GM19455 (cell line): ENCODE measurements around the gene FOXL3.
"Not testable (repeated sequence)": the region's sequence is repeated elsewhere in the genome, so short reads cannot be mapped to it uniquely, and the experiment has no call there.

ENCODE experiments used
- ATAC-seq: cut with Tn5 transposase; IDR thresholded peaks from one replicate; pipeline ENCODE4 v1.9.1; 2021; ENCODE audit not compliant: unreplicated experiment

The FOXL3 gene

DNA sequence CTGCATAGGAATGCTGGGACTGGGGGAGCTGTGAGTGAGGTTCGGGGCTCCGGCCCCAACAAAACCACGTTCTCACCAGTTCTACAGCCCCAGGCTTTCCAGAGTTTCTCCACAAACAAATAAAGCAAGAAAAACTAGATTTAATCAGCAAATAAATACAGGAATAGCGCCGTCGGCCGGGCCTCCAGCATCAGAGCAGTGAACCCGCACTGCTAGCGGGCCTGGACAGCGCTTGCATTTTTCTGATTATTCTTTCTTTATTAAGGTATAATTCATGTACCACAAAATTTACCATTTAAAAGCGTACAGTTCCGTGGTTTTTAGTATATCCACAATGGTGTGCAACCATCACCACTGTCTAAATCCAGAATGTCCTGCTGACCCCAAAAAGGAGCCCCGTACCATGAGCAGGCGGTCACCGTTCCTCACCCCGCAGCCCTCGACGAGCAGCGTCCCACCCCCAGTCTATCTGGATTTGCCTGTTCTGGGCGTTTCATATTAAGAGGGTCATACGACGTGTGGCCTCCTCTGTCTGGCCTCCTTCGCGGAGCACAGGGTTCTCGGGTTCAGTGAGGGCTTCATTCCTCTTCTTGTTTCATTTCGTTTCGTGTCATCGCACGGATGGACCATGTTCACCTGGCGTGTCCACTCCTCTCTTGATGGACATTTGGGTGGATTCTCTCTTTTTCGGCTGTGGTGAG is 35.5 kb upstream of the FOXL3 start:
- ATAC-seq: no peak

DNA sequence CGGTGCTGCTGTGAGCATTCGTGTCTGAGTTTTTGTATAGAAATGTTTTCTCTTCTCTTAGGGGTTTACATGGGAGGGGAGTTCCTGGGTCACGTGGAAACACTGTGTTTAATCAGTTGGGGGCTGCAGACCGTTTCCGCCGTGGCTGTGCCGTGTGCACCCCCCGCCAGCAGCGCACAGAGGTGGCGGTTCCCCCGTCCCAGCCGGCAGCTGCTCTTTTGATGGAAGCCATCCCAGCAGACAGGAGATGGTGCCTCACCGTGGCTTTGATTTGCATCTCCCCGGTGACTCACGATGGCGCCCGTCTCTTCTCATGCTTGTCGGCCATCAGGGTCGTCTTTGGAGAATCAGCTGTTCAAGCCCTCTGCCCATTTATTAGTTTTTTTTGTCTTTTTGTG is 34.9 kb upstream of the FOXL3 start:
- no peak for ATAC-seq

GRCh38 chr7:255721-256361 is 34.1 kb upstream of the FOXL3 start:
- no peak for ATAC-seq

- no peak for ATAC-seq
Observed at GRCh38 chr7:256461-256940, 33.5 kb upstream of the FOXL3 start.

DNA sequence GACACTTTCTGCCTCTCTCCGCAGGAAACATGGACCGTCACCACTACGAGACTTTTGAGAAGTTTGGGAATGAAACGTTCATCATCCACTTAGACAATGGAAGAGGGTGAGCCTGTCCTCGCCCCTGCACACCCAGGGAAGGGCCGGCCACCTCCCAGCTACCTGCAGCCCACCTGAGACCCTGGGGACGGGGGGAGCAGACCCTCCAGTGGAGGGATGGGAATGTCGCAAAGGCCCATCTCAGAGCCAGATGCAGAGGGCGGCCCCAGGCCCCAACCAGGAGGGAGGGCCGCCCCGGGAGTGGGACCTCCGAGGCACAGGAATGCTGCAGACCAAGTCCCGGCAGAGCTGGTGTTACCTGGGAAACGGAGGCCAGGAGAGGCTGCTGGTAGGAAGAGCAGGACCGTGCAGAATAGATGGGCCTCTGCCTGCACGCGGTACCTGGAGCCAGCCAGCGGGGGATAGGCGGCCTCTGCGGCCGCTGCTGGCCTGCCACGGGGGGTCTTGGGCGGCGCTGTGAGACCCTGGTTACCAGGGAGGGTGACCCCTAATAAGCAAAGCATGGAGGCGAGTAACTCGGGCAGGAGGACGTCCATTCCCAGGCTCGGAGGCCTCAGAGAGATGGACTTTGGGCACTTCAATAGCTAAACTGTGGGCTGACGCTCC is 32.9 kb upstream of the FOXL3 start:
- no peak for ATAC-seq

- no peak for ATAC-seq
Observed at GRCh38 chr7:257647-257992, 32.4 kb upstream of the FOXL3 start.

DNA sequence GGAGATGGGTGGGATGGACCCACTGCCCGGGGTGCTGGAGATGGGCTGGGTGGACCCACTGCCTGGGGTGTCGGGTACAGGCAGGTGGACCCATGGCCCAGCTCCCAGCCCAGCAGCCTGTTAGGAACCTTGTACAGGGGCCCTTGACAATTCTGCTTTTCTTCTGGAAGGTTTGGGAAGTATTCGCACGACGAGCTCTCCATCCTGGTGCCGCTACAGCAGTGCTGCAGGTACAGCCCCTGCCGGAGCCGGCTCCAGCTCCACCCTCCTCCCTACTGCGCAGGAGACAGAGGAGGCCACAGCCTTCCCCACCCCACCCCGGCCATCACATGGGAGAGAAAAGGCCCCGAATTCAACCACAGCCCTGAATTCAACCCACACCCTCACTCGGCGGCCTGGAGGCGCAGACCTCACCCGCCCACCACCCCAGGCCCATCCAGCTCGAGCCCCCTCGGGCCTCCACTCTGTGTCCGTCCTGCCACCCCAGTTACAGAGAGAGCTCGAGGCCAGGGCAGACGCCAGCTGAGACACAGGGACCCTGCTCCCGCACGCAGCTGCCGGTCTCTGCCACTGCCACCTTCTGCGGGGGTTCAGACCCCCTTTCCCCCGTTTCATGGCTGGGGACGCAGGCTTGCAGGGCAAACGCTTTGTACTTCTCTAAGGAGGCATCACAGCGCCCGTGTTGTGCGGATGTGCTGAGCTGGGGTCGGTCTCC is 31.3 kb upstream of the FOXL3 start:
- no peak for ATAC-seq

- no peak for ATAC-seq
Observed at GRCh38 chr7:259191-259505, 30.8 kb upstream of the FOXL3 start.

DNA sequence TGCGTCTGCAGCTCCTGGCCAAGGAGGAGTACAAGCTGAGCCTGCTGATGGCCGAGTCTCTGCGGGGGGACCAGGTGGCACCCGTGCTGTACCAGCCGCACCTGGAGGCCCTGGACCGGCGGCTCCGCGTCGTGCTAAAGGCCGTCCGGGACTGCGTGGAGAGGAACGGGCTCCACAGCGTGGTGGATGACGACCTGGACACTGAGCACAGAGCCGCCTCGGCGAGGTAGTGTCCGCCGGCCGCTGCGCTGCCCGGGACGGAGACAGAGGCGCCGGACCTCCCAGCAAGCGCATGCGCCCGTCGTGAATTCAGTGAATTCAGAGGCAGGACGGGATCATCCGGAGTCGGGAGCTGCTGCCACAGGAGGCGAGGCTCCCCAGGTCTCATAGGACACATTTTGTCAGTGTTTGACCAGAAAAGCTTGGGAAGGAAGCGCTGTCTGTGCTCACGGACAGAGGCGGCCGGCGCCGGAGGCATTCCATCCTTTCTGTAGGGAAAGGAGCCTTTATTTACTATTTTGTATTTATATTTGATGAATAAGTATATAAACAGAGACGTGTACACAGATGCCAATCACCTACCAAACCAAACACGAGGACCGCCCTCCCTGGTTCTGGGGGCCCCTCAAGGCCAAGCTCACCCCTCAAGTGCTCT is 30.1 kb upstream of the FOXL3 start:
- ATAC-seq: no peak

DNA sequence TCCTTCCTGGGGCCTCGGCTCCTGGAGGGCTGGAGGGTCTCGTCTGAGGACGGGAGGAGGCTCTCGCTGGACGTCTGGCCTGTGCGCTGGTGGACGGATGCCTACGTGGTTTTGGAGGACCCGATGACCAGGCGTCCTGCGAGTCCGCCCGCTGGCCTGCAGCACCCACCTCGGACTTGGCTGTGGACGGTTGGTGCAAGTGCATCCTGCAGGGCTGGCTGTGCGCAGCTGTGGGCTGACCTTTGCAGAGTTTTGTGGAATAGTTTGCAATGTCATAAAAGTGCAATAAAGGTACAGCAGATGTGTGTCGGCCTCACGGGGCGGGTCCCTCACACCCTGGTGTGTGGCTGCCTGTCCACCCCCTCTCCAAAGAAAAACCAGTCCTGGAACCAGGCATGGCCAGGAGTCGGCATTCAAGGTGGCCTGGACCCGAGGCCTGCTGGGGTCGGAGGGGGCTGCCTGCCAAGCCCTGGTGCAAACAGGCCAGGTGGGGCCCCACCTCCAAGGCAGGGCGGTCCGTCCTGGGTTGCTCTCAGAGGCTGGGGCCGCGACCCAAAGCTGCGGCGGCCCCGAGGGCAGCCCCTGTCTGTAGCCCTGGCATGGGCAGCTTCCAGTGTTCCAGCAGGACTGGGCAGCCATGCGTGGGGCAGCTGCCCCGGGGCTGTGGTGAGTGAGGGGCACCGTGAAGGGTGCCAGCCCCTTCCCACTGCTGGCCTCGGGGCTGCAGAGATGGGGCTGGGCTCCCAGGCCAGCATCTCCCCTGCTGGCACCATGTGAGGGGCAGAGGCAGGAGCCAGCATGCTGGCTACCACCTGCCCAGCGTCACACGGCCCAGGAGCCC is 29.3 kb upstream of the FOXL3 start:
- no peak for ATAC-seq

DNA sequence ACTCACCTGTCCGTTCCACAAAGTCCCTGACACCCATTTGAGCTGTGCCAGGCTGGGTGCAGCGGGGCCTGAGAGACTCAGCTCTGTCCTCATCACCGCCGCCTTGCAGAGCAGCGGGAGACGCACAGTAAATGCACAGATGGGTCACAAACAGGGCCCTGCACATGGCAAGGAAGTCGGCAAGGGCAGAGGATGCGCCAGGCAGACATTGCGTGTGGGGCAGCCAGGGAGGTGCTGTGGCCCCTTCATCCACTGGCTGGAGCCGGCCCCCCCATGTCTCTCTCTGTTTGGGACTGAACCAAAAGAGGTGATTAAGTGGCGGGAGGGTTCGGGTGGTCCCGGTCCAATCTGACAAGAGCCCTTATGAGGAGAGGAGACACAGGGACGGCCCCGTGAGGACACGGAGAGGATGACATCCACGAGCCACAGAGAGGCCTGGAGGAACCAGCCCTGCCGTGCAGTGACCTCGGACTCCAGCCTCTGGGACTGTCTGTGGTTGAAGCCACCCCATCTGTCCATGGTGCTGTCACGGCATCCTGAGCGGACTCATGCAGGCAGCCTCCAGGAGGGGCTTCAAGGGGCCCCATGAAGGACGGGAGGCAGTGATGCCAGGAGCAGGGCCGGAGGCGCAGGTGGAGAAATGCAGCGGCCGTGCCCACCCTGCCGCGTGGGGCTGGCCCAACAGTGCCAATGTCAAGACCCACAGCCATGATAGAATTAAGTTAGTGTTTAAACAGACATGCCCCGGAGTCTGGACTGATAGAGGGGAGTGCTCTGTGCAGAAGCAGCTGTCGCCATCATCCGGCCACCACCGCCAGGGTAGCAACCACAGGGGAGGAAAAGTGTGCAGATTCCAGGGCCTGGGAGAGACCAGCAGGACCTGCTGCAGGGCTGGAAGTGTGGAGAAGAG is 28.4 kb upstream of the FOXL3 start:
- ATAC-seq: no peak

DNA sequence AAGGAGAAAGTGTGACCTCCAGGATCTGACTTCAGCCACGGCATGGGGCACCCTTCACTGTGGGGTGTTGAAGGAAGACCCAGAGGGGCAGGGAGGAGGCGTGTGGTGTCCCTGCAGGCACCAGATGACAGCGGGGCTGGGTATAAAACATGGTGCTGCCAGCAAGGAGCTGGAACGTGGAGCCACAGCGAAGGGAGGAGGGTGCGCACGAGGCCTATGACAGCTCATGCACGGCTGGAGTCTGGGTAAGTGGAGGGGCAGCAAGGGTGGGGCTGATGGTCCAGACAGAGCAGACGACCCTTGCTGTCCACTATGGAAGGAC is 27.8 kb upstream of the FOXL3 start:
- ATAC-seq: no peak

DNA sequence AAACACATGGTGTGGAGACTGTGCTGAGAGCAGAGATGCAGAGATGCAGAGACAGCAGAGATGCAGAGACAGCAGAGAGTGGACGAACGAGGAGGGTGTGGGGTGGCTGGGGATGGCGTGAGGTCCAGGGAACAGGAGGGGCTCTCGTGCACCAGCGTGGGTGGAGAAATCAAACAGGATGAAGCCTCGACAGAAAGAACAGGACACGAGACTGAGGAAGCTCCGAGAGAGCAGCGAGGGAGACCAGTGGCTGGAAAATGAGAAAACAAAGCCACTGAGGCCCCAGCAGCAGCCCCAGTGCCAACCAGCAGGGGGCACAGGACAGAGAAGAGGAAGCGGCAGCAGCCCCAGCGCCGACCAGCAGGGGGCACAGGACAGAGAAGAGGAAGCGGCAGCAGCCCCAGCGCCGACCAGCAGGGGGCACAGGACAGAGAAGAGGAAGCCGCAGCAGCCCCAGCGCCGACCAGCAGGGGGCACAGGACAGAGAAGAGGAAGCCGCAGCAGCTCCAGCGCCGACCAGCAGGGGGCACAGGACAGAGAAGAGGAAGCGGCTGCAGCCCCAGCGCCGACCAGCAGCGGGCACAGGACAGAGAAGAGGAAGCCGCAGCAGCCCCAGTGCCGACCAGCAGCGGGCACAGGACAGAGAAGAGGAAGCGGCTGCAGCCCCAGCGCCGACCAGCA is 27.2 kb upstream of the FOXL3 start:
- ATAC-seq: not testable (repeated sequence)

DNA sequence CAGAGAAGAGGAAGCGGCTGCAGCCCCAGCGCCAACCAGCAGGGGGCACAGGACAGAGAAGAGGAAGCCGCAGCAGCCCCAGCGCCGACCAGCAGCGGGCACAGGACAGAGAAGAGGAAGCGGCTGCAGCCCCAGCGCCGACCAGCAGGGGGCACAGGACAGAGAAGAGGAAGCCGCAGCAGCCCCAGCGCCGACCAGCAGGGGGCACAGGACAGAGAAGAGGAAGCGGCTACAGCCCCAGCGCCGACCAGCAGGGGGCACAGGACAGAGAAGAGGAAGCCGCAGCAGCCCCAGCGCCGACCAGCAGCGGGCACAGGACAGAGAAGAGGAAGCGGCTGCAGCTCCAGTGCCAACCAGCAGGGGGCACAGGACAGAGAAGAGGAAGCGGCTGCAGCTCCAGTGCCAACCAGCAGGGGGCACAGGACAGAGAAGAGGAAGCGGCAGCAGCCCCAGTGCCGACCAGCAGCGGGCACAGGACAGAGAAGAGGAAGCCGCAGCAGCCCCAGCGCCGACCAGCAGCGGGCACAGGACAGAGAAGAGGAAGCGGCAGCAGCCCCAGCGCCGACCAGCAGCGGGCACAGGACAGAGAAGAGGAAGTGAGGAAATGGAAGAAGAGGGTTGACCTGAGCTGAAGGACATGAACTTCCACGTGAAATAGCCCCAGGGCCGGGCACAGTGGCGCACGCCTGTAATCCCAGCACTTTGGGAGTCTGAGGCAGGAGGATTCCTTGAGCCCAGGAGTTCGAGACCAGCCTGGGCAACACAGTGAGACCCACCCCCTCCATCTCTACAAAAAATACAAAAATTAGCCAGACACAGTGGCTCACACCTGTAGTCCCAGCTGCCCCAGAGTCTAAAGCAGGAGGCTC is 26.3 kb upstream of the FOXL3 start:
- not testable (repeated sequence) for ATAC-seq

DNA sequence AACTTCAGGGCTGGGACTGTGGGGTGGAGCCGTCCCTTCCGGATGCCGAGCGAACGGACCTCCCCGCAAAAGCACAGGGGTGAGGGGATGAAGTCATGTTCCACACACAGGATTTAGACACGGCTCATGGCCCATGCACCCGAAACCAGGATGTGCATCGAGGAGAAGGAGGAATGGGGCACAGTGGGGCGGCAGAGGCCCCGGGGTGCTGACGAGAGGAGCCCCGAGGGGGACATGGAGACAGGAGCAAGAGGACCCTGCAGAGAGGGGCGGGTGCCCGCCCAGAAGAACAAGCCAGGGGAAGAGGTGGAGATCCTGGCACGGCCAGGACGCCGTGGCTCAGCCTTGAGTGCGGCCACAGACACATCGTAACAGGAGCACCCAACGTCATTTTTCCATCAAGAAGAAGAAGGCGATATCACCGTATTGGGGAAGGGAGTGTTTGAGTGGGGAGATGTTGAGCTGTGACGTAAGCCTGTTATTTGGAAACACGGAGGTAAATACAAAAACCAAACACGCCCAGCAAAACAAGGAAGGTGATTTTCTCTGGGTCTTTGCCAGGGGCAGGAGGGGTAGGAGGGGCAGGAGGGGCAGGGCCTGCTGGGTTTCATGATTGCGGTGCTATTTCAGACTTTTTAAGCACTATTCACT is 25.3 kb upstream of the FOXL3 start:
- ATAC-seq: no peak

DNA sequence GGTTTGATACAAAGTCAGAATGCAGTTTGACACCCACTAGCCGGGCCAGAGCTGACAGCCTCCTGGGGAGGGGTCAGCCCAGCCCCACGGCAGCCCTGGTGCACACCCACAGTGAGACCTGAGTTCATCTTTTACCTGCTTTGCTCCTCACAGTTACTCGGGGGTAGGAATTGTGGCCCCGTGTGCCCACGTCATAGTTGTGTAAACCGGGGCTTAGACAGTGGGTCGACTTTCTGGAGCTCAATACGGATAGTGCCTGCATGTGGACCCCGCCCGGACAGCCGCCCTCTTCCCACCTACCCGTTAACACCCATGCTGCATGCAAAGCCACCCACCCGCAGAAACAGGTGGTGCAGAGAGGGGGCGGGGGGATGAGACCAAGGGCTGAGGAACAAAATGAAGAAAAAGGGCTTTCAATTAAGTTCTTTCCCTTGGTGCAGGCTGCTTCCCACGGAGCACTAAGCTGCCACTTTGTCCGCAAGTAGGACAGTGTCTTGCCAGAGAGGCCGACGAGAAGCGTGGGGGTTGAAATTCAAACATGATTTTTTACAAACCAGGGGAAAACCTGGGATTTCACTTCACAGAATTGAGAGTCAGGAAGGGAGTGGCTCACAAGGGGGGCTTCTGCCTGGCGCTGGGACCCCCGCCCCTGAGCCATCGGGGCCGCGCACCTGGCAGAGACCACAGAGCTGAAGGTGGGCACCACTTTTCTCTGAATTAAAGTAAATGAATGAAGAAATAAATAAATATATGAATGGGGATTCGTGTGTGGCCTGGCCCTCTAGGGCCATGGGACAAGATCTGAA is 24.6 kb upstream of the FOXL3 start:
- no peak for ATAC-seq
